Esophagus mucosa (tissue), 1 donor: Measurements from ENCODE around the gene PITX1. TPM values are rescaled to one million over a fixed set of nuclear protein-coding genes. Genes with fewer than 3 reads are reported as not detected.

Experiments used
- ATAC-seq: fragments of 200-7000 bp; cut with Tn5 transposase; one replicate; pipeline ENCODE4 v1.9.1; 2020
- total RNA-seq: library from RNA; stranded (reverse); gene quantifications from one replicate; pipeline ENCODE4 v1.2.4, GENCODE V29; 2023
- donor health status: DM: yes; HTN: yes; CAD: no.

PITX1 gene
- total RNA-seq, 1 donor from 2014 or later = 689 TPM

- ATAC-seq = no peak
These were observed 7.1 kb upstream of the PITX1 start for GRCh38 chr5:135041145-135041587.

DNA sequence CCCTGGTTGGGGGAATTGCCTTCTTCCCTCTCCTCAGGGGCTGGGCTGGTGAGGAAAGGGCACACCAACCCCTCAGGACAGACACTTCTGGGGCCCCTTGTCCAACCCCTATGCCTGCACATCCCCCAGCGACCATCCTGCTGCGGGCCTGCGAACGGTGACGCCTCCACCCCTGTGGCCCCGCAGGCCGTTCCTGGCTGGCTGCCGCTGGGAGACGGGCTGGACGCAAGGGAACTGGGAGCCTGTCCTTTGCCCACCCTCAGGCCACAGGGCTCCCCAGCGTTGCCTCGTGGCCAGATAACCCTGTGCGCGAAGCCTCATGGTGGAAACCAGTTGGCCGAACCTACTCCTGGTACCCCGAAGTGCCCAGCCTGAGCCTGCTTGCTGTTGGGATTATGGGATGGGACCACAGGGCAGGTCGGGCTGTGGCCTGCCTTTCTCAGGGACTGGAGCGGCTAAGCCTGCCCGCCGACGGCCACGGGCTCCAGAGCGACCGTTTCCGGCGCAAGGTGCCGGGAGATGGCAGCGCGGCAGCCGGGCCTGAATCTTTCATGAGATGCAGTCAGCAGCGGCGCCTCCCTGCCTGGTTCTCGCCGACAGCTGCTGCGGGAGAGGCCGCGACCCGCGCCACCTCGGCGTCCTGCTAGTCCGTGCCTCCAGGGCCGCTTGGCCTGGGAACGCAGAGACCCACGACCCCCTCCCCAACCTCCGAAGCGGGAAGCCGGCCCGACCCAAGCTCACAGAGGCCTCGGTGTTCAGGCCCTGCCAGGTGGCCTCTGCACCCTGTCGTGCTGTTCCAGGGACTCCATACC is 6.5 kb upstream of the PITX1 start:
- no peak for ATAC-seq

GRCh38 chr5:135040034-135040332 is 6.0 kb upstream of the PITX1 start:
- ATAC-seq = no peak

DNA sequence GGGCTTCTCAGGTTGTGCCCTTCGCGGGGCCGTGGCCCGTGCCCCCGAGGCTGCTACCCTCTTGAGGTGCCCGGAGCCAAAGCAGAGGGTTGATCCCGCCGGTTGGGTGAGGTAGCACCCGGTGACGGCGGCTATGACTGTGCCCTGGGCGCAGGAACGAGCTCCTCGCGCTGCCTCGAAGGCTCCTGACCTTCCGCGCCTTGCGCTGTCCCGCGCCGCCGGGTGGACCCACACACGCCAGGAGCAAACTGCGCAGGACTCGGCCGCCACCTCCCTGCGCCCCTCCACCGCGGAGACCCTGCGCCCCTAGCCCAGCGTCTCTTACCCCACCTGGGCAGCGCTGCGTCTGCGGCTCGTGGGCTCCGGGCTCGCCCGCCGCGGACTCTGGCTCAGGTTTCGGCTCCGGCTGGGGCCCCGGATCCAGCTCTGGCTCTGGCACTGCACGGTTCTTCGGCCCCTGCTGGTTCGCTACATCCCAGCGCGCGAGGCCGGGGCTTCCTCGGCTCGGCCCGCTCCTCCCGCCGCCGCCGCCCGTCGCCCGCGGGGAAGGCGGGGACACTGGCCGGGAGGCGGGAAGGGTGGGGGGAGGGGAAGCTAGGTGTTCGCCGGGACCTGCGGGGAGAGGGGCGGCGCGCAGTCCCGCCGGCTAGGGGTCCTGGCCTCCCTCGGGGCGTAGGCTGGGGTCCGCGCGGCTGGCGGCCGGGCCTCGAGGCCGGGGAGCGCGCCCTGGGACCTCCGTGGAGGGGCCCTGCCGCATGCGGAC is 5.4 kb upstream of the PITX1 start:
- peak; percentile 38 for ATAC-seq

GRCh38 chr5:135038813-135039270 is 4.8 kb upstream of the PITX1 start:
- ATAC-seq = no peak

GRCh38 chr5:135038205-135038812 is 4.3 kb upstream of the PITX1 start:
- ATAC-seq = no peak

GRCh38 chr5:135037519-135038204 is 3.6 kb upstream of the PITX1 start:
- no peak for ATAC-seq

DNA sequence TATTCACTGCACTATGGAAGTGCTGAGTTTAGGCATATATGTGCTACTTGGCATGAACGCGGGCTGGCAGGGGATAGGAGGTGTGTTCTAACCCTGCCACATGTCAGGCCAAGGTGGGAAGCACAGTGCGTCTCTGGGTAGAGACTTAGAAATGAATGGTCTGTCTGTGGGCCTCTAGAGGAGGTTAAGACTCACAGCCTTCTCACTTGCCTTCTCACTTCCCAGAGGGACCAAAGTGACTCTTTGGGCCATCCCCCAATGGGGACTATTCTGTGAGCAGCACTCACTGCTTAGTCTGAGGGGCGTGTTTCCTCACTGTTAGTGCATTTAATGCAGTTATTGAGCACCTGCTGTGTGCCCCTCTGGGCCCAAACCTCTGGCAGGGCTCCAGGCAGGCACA is 2.4 kb upstream of the PITX1 start:
- ATAC-seq = no peak

GRCh38 chr5:135035678-135036030 is 1.6 kb upstream of the PITX1 start:
- ATAC-seq = no peak

DNA sequence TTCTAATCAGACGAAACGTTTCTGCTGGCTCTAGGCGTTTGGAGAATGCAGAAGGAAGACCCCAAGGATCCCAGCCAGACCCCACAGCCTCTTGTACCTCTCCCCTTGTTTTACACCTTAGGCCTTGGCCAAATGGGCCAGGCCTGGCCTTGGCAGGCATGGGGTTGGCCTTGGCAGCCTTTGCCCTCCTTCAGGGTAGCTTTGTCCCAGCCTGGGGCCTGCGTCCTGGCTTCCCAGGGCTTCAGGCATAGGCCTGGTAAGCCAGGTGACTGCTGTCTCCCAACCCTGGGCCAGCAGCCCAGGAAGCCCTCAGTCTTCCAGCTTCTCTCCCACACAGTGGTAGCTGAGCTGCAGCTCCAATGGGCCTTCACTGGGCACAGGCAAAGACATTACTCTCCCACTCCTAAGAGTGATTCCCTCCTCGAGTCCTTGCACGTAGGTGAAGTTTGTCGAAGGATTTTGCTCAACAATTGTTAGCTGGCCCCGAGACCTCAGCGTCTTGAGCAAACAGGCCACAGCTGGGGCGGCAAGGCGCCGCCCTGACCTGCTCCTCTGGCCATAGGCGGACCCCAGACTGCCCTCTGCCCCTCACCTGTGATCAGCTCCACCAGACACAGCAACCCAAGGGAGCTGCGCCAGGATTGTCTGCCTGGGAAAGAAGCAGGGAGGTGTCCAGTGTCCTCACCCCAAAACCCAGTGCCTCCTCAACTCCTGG is 1.1 kb upstream of the PITX1 start:
- peak; percentile 25 for ATAC-seq

DNA sequence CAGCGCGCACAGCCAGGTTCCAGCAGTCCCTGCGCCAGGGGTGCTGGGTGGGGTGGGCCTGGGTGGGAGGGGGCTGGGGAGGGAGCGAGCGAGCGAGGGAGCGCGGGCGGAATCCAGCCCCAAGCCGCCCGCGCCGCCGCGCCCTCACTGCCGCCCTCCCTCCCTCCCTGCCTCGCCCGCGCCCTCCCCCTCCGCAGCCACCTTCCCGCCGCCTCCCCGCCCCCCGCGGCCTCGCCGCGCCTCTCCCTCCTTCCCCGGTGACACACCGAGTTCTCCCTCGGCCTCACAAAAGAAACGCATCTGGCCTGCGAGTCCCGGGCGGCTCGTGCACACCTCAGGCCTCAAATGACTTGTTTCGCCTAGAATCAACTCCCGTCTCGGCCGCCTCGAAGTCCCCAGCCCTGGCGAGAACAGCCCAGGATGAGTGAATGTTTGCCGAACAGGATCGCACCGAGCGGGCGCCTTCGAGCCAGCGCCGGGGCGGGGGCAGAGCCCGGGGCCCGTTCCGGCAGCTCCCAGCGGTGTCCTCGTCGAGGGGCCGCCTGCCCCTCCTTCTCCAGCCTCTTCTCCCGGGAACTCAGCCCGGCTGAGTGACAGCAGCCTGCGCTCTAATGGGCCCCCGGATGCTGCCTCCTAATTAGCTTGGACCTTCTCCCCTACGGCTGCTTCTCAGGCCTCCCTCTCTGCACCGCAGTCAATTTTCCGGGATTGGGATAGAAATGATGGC is 371 bp upstream of the PITX1 start:
- peak; percentile 66 for ATAC-seq

DNA sequence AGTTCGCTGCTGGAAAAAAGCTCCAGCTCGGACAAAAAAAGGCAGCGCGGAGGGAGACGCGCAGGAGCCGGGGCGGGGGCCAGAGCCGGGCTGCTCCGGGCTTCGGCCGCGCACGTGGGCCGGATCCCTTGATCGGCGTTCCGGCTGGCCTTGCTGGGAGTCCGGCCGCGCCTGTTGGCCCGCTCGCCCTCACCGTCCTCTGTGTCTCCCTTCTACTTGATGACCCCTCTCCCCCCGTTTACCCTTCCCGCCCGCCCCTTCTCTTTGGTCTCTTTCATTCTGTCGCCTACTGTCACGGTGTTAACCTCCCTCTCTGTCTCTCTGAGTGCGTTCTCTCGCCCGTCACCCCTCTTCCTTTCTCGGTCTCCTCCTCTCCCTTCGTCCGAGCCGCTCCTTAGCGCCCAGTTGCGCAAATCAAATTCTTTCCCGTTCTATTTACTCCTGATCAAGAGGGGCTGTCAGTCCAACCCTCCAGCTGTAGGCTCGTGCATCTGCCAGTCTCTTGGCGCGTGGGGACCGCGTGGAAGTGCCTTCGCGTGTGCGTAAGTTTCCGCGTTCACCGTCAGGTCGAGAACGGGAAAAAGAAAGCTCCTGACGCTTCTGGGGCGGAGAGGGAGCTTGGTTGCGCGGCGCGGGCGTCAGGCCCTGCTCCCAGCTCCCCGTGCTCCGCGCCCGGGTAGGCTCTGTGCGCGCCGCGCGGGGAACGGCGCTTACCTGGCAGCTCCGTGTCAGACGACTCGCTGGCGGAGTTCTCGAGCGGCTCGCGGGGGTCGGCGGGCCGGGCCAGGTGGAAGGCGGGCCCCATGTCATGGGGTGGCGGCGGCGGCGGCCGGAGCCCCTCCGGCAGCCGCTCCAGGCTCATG is 798 bp downstream of the PITX1 start:
- ATAC-seq = no peak

- ATAC-seq = no peak
These were observed 1.4 kb downstream of the PITX1 start for GRCh38 chr5:135032695-135032998.

- no peak for ATAC-seq
These were observed 2.0 kb downstream of the PITX1 start for GRCh38 chr5:135031813-135032694.

DNA sequence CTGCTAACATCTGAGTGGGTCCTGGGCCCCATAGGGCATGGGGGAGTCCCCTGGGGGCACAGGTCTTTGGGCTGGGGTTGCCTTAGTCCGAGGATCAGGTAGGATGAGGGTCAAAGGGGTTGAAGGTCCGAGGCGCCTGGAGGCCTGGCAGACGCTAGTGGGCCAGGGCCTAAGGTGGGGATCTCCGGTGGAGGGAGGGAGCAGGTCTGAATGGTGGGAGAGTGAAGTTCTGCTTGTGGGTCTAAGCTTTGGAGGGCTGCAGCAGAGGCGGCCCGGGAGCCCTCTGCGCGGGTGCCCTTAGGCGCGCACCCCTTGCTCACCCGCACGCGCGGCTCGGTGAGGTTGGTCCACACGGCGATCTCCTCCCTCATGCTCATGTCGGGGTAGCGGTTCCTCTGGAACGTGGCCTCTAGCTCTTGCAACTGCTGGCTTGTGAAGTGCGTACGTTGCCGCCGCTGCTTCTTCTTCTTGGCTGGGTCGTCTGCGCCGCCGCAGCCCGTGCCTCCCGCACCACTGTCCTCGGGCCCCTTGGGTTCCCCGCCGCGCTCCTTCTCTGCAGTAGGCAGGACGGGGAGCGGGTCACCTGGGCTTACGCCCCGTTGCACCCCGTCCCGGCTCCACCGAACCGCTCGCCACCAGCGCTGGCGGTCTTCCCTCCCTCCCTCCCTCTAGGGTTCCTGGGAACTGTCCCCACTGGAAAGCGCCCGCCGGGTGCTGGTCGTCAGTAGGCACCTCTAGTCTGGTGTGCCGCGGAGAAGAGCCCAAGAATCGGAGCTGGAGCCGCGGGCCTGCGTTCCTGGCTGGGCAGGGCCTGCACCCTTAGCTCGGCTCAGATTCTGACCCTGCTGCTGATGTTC is 2.8 kb downstream of the PITX1 start:
- no peak for ATAC-seq

GRCh38 chr5:135030123-135030955 is 3.7 kb downstream of the PITX1 start:
- ATAC-seq = no peak

DNA sequence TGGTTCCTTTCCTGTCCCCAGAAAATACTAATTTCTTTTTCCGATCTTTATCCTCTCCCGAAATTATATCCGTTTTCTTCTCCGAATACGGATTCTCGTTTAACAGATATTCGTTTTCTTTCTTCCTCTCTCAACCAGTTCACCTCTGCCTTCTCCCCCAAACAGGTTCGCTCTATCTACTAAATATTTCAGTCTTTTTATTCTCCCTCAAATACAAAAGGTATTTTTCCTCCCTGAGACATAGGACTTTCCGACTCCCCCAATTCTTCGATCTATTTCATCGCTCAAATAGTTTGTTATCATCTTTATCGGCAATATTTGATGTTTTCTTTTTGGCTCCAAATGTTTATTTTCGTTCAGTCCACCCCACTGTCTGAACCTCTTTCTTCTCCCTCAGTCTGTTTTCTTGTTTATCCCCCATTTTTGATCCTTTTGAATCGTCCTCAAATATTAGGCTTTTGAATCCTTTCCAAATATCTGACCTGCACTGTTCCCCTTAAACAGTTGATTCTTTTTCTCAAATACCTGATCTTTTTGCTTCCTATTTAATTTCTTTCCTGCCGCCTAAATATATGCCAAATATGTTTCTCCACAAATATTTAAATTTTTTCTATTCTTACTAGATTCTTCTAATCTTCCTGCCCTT is 4.4 kb downstream of the PITX1 start:
- no peak for ATAC-seq
